Left lung (tissue), 10 donors: ENCODE measurements around the gene GMDS. TPM values are rescaled to one million over a fixed set of nuclear protein-coding genes. Genes with fewer than 3 reads are reported as not detected.
"Not testable (repeated sequence)": the region's sequence is repeated elsewhere in the genome, so short reads cannot be mapped to it uniquely, and the experiment has no call there.

Experiments
- ATAC-seq: fragments of 200-7000 bp; cut with Tn5 transposase; one replicate; pipeline ENCODE4 v1.9.1; 2020; ENCODE audit warnings: moderate library complexity
- DNase-seq, 4 donors: peaks; one replicate each; pipeline ENCODE4 v3.0.0-alpha.2; 2013 to 2020
- H3K27ac ChIP-seq, 2 donors: fragments of 200-600 bp; sonication (generic) in 1 of 2; one replicate each; pipeline versions ENCODE4 v1.5.0 to v1.8.0; 2020 to 2021
- H3K27me3 ChIP-seq, 2 donors: fragments of 200-600 bp; sonication (generic) in 1 of 2; one replicate each; pipeline versions ENCODE4 v1.5.0 to v1.8.0; 2020 to 2021
- H3K36me3 ChIP-seq, 2 donors: fragments of 200-600 bp; sonication (generic) in 1 of 2; one replicate each; pipeline versions ENCODE4 v1.5.0 to v1.8.0; 2020 to 2021
- H3K4me1 ChIP-seq, 2 donors: fragments of 200-600 bp; one replicate each; pipeline ENCODE4 v1.8.0; 2021
- H3K4me3 ChIP-seq, 2 donors: fragments of 200-600 bp; sonication (generic) in 1 of 2; one replicate each; pipeline versions ENCODE4 v1.5.0 to v1.8.0; 2020 to 2021; ENCODE audit warnings: mild to moderate bottlenecking in 1 of 2
- H3K9me3 ChIP-seq, 2 donors: fragments of 200-600 bp; sonication (generic) in 1 of 2; one replicate each; pipeline versions ENCODE4 v1.5.0 to v1.8.0; 2020 to 2021
- intact Hi-C, 2 donors: fragments of 100-400 bp; cut with DNase I; formaldehyde crosslinking; loops; one replicate each; pipeline versions ENCODE4 v1.11.2 to v1.14.2; 2022
- polyA plus RNA-seq, 6 donors: library from polyadenylated mRNA; unstranded; fragments of 120-200 nt; gene quantifications; one replicate each; pipeline ENCODE4 v1.2.1, GENCODE V29; 2013; ENCODE audit not compliant: insufficient read length in 6 of 6
- total RNA-seq, 2 donors: library from RNA; stranded (reverse); fragmentation: NEBNext Ultra II Directional; extraction: Animal tissue kit (Norgen Biotek cat#: 25700); gene quantifications; one replicate each; pipeline ENCODE4 v1.2.1, GENCODE V29; 2021
- TF ChIP-seq, protein P1 (sequence below), 2 donors: fragments of 200-600 bp; sonication (generic) in 1 of 2; IDR thresholded peaks; one replicate each; pipeline versions ENCODE4 v1.5.0 to v1.8.0; 2021; ENCODE audit warnings: antibody characterized with exemption in 2 of 2
- donor health status: DM: no; HTN: yes; CAD: no.
- donor health status: DM: no; HTN: no; CAD: no.

GMDS gene
- total and polyA plus RNA-seq, 8 donors: 16.5 to 25.4 (median 21.2) TPM

DNA sequence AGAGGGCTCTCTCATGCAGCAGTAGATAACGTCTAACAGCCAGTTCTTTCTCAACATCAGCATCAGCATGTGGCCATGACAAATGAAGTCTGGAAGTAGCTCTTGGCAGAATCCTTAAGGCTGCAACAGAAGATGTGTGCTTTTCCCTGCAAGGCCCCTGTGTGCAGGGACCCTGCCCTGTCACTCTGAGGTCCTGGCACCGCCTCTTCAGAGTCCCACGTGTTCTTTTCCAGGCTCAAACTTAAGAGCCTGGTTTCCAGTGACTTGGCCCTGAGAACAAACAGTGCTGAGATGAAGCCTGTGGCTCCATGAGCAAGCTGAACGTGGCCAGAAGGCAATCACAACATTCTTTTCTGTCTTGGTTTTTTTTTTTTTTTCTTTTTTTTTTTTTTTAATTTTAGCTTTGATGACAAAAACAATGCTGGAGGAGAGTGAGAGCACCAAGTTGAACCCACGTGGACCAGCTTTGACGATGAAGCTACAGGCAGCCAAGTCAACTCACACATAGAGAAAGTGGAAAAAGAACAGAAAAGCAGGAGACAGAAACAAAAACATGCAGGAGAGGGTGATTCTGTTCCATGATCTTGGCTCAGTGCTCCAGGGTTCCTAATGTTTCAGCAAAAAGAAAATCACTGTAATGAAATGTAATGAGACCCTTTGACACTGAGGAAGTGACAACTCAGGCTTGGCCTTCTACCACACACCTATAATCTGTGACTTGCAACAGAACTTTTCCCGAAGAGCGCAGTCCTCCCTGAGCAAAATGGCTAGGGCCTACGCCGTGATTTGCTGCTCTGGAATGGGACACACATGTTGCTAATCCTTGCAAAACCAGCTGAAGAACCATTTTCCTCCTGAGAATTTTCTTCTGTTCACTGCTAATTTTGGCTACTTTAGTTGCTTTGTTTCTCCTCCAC, 549.6 kb downstream of the GMDS start:
- DNase-seq (peak in 1 of 4 donors; percentile 49), ATAC-seq (no peak)
- intact Hi-C loops: no loop called here
- no peaks in the 10 kb centered on the region for H3K36me3 ChIP-seq
- H3K9me3 ChIP-seq: peaks cover 0 to 2% of the 10 kb centered on the region in 2 donors
- no peak overlapping the region for H3K4me3 ChIP-seq
- peaks cover 0 to 4% of the 10 kb centered on the region in 2 donors for H3K4me1 ChIP-seq
- TF ChIP-seq, protein P1, sequence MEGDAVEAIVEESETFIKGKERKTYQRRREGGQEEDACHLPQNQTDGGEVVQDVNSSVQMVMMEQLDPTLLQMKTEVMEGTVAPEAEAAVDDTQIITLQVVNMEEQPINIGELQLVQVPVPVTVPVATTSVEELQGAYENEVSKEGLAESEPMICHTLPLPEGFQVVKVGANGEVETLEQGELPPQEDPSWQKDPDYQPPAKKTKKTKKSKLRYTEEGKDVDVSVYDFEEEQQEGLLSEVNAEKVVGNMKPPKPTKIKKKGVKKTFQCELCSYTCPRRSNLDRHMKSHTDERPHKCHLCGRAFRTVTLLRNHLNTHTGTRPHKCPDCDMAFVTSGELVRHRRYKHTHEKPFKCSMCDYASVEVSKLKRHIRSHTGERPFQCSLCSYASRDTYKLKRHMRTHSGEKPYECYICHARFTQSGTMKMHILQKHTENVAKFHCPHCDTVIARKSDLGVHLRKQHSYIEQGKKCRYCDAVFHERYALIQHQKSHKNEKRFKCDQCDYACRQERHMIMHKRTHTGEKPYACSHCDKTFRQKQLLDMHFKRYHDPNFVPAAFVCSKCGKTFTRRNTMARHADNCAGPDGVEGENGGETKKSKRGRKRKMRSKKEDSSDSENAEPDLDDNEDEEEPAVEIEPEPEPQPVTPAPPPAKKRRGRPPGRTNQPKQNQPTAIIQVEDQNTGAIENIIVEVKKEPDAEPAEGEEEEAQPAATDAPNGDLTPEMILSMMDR (IDR thresholded peaks at IDR 0.05): no peak
- no peak overlapping the region for H3K27ac ChIP-seq
- no peaks in the 10 kb centered on the region for H3K27me3 ChIP-seq

DNA sequence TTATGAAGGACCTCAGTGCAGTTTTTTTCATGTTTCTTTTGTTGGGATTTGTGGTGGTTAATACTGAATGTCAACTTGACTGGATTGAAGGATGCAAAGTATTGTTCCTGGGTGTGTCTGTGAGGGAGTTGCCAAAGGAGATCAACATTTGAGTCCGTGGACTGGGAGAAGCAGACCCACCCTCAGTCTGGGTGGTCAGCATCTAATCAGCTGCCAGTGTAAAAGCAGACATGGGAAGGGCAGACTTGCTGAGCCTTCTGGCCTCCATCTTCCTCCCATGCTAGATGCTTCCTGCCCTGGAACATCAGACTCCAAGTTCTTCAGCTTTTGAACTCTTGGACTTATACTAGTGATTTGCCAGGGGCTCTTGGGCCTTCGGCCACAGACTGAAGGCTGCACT, 553.6 kb downstream of the GMDS start:
- H3K9me3 ChIP-seq, H3K4me3 ChIP-seq, H3K27me3 ChIP-seq, ATAC-seq, DNase-seq, H3K27ac ChIP-seq, intact Hi-C loops, H3K4me1 ChIP-seq, H3K36me3 ChIP-seq: not testable (repeated sequence)

DNA sequence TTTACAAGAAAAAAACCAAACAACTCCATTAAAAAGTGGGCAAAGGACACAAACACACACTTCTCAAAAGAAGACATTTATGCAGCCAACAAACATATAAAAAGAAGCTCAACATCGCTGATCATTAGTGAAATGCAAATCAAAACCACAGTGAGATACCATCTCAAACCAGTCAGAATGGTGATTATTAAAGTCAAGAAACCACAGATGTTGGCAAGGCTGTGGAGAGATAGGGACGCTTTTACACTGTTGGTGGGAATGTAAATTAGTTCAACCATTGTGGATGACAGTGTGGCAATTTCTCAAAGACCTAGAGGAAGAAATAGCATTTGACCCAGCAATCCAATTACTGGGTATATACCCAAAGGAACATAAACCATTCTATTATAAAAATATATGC, 554.7 kb downstream of the GMDS start:
- intact Hi-C loops, ATAC-seq, H3K27me3 ChIP-seq, H3K4me3 ChIP-seq, H3K9me3 ChIP-seq, DNase-seq, H3K27ac ChIP-seq, H3K36me3 ChIP-seq: not testable (repeated sequence)
- peaks cover 9 to 11% of the 10 kb centered on the region in 2 donors for H3K4me1 ChIP-seq

DNA sequence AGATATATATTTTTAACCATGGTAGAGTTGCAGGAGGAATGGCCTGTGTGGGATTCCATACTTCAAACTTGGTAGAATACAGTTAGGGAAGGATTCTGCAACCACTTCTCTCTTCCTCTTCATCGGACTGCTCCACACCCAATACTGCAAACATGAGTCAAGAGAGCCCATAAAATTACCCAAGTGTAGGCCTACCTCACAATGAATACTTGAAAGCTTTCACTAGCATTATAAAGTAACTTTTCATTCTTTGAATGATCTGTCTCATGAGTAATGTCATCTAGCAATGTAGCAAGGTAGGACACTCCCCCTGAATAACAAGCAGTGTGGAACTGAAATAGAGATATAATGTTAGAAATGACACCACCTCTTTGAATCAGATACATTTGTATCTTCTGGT, 556.3 kb downstream of the GMDS start:
- TF ChIP-seq, protein P1 (IDR thresholded peaks at IDR 0.05): no peak
- H3K27me3 ChIP-seq: no peaks in the 10 kb centered on the region
- intact Hi-C loops: loop anchor here in 1 of 2 donors (10.0 kb wide), 1 partner anchor 84 kb away; the partner anchor contains the start of gene FOXC1
- H3K27ac ChIP-seq: no peak overlapping the region
- peaks cover 12 to 14% of the 10 kb centered on the region in 2 donors for H3K4me1 ChIP-seq
- DNase-seq: no peak
- H3K9me3 ChIP-seq: peaks cover 0 to 2% of the 10 kb centered on the region in 2 donors
- H3K4me3 ChIP-seq: no peak overlapping the region
- peak; percentile 60 for ATAC-seq
- no peaks in the 10 kb centered on the region for H3K36me3 ChIP-seq

DNA sequence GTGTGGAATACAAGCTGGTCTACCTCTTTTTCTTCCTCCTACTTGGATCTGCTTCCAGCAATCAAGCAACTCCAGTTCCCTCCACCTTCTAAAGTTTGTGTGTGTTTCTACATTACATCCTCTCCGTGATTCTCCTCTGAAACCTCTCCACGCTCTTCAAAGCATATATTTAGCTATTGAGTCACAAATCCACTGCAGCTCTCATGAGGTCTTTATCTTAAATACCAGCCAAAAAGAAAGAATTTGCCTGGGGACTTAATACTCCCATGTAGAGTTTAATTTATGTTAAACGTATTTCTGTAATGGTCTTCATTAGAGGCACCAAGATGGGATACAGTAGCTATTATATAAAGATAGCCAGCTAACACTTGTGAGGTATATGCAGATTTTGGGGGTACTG, 557.0 kb downstream of the GMDS start:
- no peak for DNase-seq

DNA sequence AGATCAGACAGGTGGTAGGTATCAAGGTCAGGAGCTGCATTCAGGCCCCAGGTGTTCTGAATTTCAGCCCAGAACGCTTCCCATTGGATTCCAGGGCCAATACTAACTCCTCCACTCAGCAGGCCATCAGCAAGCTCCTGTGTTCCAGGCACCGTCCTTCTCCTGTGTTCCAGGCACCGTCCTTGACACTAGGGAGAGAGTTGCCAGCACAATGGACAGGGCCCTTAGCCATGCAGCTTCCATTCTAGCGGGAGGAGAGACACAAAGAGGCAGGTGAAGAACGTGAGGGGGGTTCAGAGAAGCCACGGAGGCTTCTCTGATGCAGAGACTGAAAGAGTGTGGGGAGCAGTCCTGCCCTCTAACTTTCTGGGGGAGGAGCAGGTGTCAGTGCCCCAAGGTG, 558.0 kb downstream of the GMDS start:
- intact Hi-C loops: loop anchor here in 1 of 2 donors (10.0 kb wide), 1 partner anchor 83 kb away; the partner anchor contains the start of gene FOXC1
- DNase-seq (no peak), ATAC-seq (no peak)
- no peaks in the 10 kb centered on the region for H3K9me3 ChIP-seq
- no peak overlapping the region for H3K27ac ChIP-seq
- no peaks in the 10 kb centered on the region for H3K36me3 ChIP-seq
- no peak overlapping the region for H3K4me3 ChIP-seq
- TF ChIP-seq, protein P1 (IDR thresholded peaks at IDR 0.05): no peak
- no peaks in the 10 kb centered on the region for H3K27me3 ChIP-seq
- peaks cover 12 to 14% of the 10 kb centered on the region in 2 donors for H3K4me1 ChIP-seq

More for the DNA sequence above, 557.0 kb downstream of the GMDS start:
- H3K27me3 ChIP-seq: no peaks in the 10 kb centered on the region
- H3K27ac ChIP-seq: no peak overlapping the region
- H3K36me3 ChIP-seq: no peaks in the 10 kb centered on the region
- no peak for ATAC-seq
- TF ChIP-seq, protein P1 (IDR thresholded peaks at IDR 0.05): no peak
- H3K4me1 ChIP-seq: peaks cover 12 to 14% of the 10 kb centered on the region in 2 donors
- intact Hi-C loops: loop anchor here in 1 of 2 donors (10.0 kb wide), 1 partner anchor 84 kb away; the partner anchor contains the start of gene FOXC1
- peaks cover 0 to 2% of the 10 kb centered on the region in 2 donors for H3K9me3 ChIP-seq
- no peak overlapping the region for H3K4me3 ChIP-seq
